Activated CD4-positive, CD25-positive, alpha-beta regulatory T cell treated with anti-CD3 and anti-CD28 coated beads, Interleukin-2, amount 50 U/mL, for 72 hours (primary cell): ENCODE data around the gene TMPRSS6.

Source experiments
- DNase-seq: peaks from one replicate; pipeline ENCODE4 v3.0.0; 2021

Gene TMPRSS6

GRCh38 chr22:37112084-37112728 lies 2.7 kb upstream of the TMPRSS6 start:
- no peak for DNase-seq

GRCh38 chr22:37111156-37111717 lies 1.7 kb upstream of the TMPRSS6 start:
- DNase-seq, result no peak

GRCh38 chr22:37107816-37108621 lies 1.5 kb downstream of the TMPRSS6 start:
- DNase-seq, result no peak

- no peak for DNase-seq
These were observed 3.5 kb downstream of the TMPRSS6 start for GRCh38 chr22:37105990-37106389.

GRCh38 chr22:37105154-37105553 lies 4.4 kb downstream of the TMPRSS6 start:
- DNase-seq, result no peak

- no peak for DNase-seq
These were observed 5.7 kb downstream of the TMPRSS6 start for GRCh38 chr22:37103656-37104452.

- no peak for DNase-seq
These were observed 6.4 kb downstream of the TMPRSS6 start for GRCh38 chr22:37103151-37103550.

GRCh38 chr22:37101311-37102066 lies 8.0 kb downstream of the TMPRSS6 start:
- no peak for DNase-seq

- DNase-seq, result peak; percentile 50
These were observed 8.9 kb downstream of the TMPRSS6 start for GRCh38 chr22:37100589-37101127.

GRCh38 chr22:37098976-37099591 lies 10.4 kb downstream of the TMPRSS6 start:
- no peak for DNase-seq

GRCh38 chr22:37097346-37097745 lies 12.2 kb downstream of the TMPRSS6 start:
- DNase-seq, result no peak

GRCh38 chr22:37095113-37095512 lies 14.4 kb downstream of the TMPRSS6 start:
- DNase-seq, result peak; percentile 52

- no peak for DNase-seq
These were observed 15.3 kb downstream of the TMPRSS6 start for GRCh38 chr22:37094239-37094638.

GRCh38 chr22:37092997-37093396 lies 16.5 kb downstream of the TMPRSS6 start:
- no peak for DNase-seq

- DNase-seq, result no peak
These were observed 17.5 kb downstream of the TMPRSS6 start for GRCh38 chr22:37091994-37092393.

GRCh38 chr22:37090920-37091695 lies 18.4 kb downstream of the TMPRSS6 start:
- no peak for DNase-seq

- DNase-seq, result no peak
These were observed 20.1 kb downstream of the TMPRSS6 start for GRCh38 chr22:37089434-37089833.

- no peak for DNase-seq
These were observed 20.6 kb downstream of the TMPRSS6 start for GRCh38 chr22:37088750-37089408.

- DNase-seq, result no peak
These were observed 21.4 kb downstream of the TMPRSS6 start for GRCh38 chr22:37088108-37088605.

GRCh38 chr22:37086184-37086583 lies 23.3 kb downstream of the TMPRSS6 start:
- no peak for DNase-seq
